Osteoblast (primary cell): Measurements from ENCODE around the gene CBLB. TPM values are rescaled to one million over a fixed set of nuclear protein-coding genes. Genes with fewer than 3 reads are reported as not detected.

Source experiments
- DNase-seq: peaks from one replicate; pipeline ENCODE4 v3.0.0; 2011; ENCODE audit warnings: low spot score, mixed read lengths; ENCODE audit not compliant: insufficient read length; ENCODE audit errors: missing footprints
- H2AFZ ChIP-seq: 2 replicates; pipeline ENCODE4 v1.6.0; 2011; ENCODE audit warnings: mild to moderate bottlenecking, low read length
- H3K27ac ChIP-seq: 2 replicates; pipeline ENCODE4 v1.5.1; 2011; ENCODE audit warnings: mild to moderate bottlenecking, low read depth, low read length, moderate library complexity
- H3K27me3 ChIP-seq: 2 replicates; pipeline ENCODE4 v1.6.0; 2012; ENCODE audit warnings: mild to moderate bottlenecking, control low read depth, inconsistent platforms, low read length, moderate library complexity; ENCODE audit not compliant: insufficient read depth
- H3K36me3 ChIP-seq: 2 replicates; pipeline ENCODE4 v1.5.1; 2011; ENCODE audit warnings: mild to moderate bottlenecking, low read length, control low read depth, moderate library complexity; ENCODE audit not compliant: insufficient read depth
- H3K4me1 ChIP-seq: 2 replicates; pipeline ENCODE4 v1.5.1; 2011; ENCODE audit warnings: mild to moderate bottlenecking, low read length, control low read depth, moderate library complexity; ENCODE audit not compliant: insufficient read depth
- H3K4me2 ChIP-seq: 2 replicates; pipeline ENCODE4 v1.6.0; 2011; ENCODE audit warnings: mild to moderate bottlenecking, low read length; ENCODE audit not compliant: insufficient read depth
- H3K4me3 ChIP-seq: fragments of 200-600 bp; sonication (generic); 3 replicates; pipeline ENCODE4 v1.5.1; 2012; ENCODE audit warnings: mild to moderate bottlenecking, low read length, inconsistent platforms; ENCODE audit not compliant: insufficient read depth
- H3K79me2 ChIP-seq: 2 replicates; pipeline ENCODE4 v1.6.0; 2012; ENCODE audit warnings: mild to moderate bottlenecking, low read length, control low read depth, inconsistent platforms; ENCODE audit not compliant: insufficient read depth
- H3K9me3 ChIP-seq: 2 replicates; pipeline ENCODE4 v1.5.1; 2011; ENCODE audit warnings: low read depth, low read length, control low read depth
- H4K20me1 ChIP-seq: 2 replicates; pipeline ENCODE4 v1.6.0; 2012; ENCODE audit warnings: mild to moderate bottlenecking, low read length, control low read depth; ENCODE audit not compliant: insufficient read depth
- CTCF ChIP-seq: IDR thresholded peaks from 2 replicates; pipeline ENCODE4 v1.5.1; 2011; ENCODE audit warnings: mild to moderate bottlenecking, low read depth, low read length, moderate library complexity; ENCODE audit errors: extremely low read depth
- total RNA-seq: library from RNA; depleted of rRNA; stranded (reverse); fragments of >200 nt; gene quantifications from 2 replicates; pipeline ENCODE4 v1.2.3, GENCODE V29; 2012

Gene CBLB
- total RNA-seq, 1 donor, result 128 TPM

- Histone ChIP-seq H3K27ac (no peak overlapping the region), H3K79me2 (no peaks in the 10 kb centered on the region), H3K4me2 (no peak overlapping the region), H3K4me1 (no peaks in the 10 kb centered on the region), H3K27me3 (no peaks in the 10 kb centered on the region), H4K20me1 (no peaks in the 10 kb centered on the region), H3K9me3 (no peaks in the 10 kb centered on the region), H2AFZ (no peak overlapping the region), H3K4me3 (no peak overlapping the region), H3K36me3 (no peaks in the 10 kb centered on the region)
- no peak for DNase-seq
- TF ChIP-seq CTCF, result no peak
These were observed 246.6 kb downstream of the CBLB start for GRCh38 chr3:105622169-105622568.

DNA sequence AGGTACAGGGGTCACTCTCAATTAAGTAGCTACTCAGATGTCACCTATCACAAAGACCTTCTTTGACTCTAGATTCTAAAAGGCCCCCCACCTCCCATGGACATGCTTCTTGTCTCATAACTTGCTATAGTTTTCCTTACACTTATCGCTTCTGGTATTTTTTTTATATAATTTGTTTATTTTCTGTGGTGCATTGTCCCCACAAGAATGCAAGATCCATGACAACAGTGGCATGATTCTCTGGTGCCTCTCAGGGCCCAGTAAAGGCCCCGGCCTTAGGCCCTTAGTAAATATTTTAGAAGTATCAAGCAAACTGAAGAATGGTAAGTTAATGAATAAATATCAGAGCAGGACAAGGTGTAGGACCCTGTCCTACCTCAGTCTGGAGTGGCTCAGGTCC is 248.6 kb downstream of the CBLB start:
- no peaks in the 10 kb centered on the region for H3K79me2 ChIP-seq
- no peak for TF ChIP-seq CTCF
- H3K4me1 ChIP-seq, result no peaks in the 10 kb centered on the region
- H3K9me3 ChIP-seq, result no peaks in the 10 kb centered on the region
- H3K27me3 ChIP-seq, result no peaks in the 10 kb centered on the region
- no peaks in the 10 kb centered on the region for H3K36me3 ChIP-seq
- H2AFZ ChIP-seq, result no peak overlapping the region
- H3K27ac ChIP-seq, result no peak overlapping the region
- DNase-seq, result no peak
- H3K4me2 ChIP-seq, result no peak overlapping the region
- H4K20me1 ChIP-seq, result no peaks in the 10 kb centered on the region
- no peak overlapping the region for H3K4me3 ChIP-seq

DNA sequence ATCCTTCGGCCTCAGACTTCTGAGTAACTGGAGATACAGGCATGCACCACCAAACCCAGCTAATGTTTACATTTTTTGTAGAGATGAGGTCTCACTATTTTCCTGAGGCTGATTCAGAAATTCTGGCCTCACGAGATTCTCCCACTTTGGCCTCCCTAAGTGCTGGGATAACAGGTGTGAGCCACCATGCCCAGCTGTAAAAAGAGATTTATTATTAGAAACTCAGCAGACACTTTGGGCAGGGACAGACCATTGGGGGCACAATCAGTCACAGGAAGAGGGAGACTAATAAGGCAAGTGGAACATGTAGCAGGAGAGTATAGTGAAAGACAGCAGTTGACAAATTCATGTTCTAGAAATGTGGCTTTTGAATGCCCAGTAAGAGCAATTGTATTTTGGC is 249.2 kb downstream of the CBLB start:
- no peaks in the 10 kb centered on the region for H3K27me3 ChIP-seq
- no peaks in the 10 kb centered on the region for H3K79me2 ChIP-seq
- H3K36me3 ChIP-seq, result no peaks in the 10 kb centered on the region
- TF ChIP-seq CTCF, result no peak
- H3K9me3 ChIP-seq, result no peaks in the 10 kb centered on the region
- no peak for DNase-seq
- no peak overlapping the region for H2AFZ ChIP-seq
- H3K4me2 ChIP-seq, result no peak overlapping the region
- H3K27ac ChIP-seq, result no peak overlapping the region
- H4K20me1 ChIP-seq, result no peaks in the 10 kb centered on the region
- H3K4me1 ChIP-seq, result no peaks in the 10 kb centered on the region
- no peak overlapping the region for H3K4me3 ChIP-seq

GRCh38 chr3:105618556-105618955 is 250.3 kb downstream of the CBLB start:
- DNase-seq, result no peak
- no peak overlapping the region for H3K4me3 ChIP-seq
- H3K36me3 ChIP-seq, result no peaks in the 10 kb centered on the region
- TF ChIP-seq CTCF, result no peak
- no peak overlapping the region for H3K27ac ChIP-seq
- no peaks in the 10 kb centered on the region for H3K27me3 ChIP-seq
- no peak overlapping the region for H2AFZ ChIP-seq
- no peaks in the 10 kb centered on the region for H3K9me3 ChIP-seq
- no peak overlapping the region for H3K4me2 ChIP-seq
- H4K20me1 ChIP-seq, result no peaks in the 10 kb centered on the region
- H3K4me1 ChIP-seq, result peaks cover 3% of the 10 kb centered on the region
- H3K79me2 ChIP-seq, result no peaks in the 10 kb centered on the region
